GM19099 (cell line): Measurements from ENCODE around the gene CAD.

Source experiments
- POLR2A ChIP-seq: IDR thresholded peaks from 3 replicates; pipeline ENCODE4 v1.6.1; 2011; ENCODE audit warnings: low read depth; ENCODE audit not compliant: insufficient read length; ENCODE audit errors: extremely low read depth

CAD gene

GRCh38 chr2:27191070-27191829 lies 25.9 kb upstream of the CAD start:
- TF ChIP-seq POLR2A: no peak

GRCh38 chr2:27194538-27195354 lies 22.4 kb upstream of the CAD start:
- TF ChIP-seq POLR2A: no peak

- TF ChIP-seq POLR2A: no peak
Measured at GRCh38 chr2:27198627-27199026, 18.5 kb upstream of the CAD start.

- TF ChIP-seq POLR2A: no peak
Measured at GRCh38 chr2:27199241-27199640, 17.9 kb upstream of the CAD start.

GRCh38 chr2:27201675-27202074 lies 15.5 kb upstream of the CAD start:
- no peak for TF ChIP-seq POLR2A

GRCh38 chr2:27202854-27203253 lies 14.3 kb upstream of the CAD start:
- no peak for TF ChIP-seq POLR2A

GRCh38 chr2:27203741-27204140 lies 13.4 kb upstream of the CAD start:
- TF ChIP-seq POLR2A: no peak

- no peak for TF ChIP-seq POLR2A
Measured at GRCh38 chr2:27204566-27204965, 12.6 kb upstream of the CAD start.

- no peak for TF ChIP-seq POLR2A
Measured at GRCh38 chr2:27205206-27205605, 12.0 kb upstream of the CAD start.

- no peak for TF ChIP-seq POLR2A
Measured at GRCh38 chr2:27206346-27206745, 10.8 kb upstream of the CAD start.

GRCh38 chr2:27208486-27209050 lies 8.6 kb upstream of the CAD start:
- no peak for TF ChIP-seq POLR2A

GRCh38 chr2:27209621-27210401 lies 7.4 kb upstream of the CAD start:
- no peak for TF ChIP-seq POLR2A

GRCh38 chr2:27211241-27211942 lies 5.8 kb upstream of the CAD start:
- no peak for TF ChIP-seq POLR2A

GRCh38 chr2:27211943-27212625 lies 5.1 kb upstream of the CAD start, which contains the start of the genes ATRAID and SLC5A6:
Gene ATRAID (plus strand): TSS chr2:27212041. CDS start chr2:27212369, 328 bp downstream.
Gene SLC5A6 (minus strand): TSS chr2:27212268. CDS start chr2:27207650, 4,618 bp downstream.
- peak; percentile 94 for TF ChIP-seq POLR2A
